DND-41 (cell line): ENCODE results near the gene KCP.

Experiments
- ATAC-seq: fragments of 200-7000 bp; cut with Tn5 transposase; 3 replicates; pipeline ENCODE4 v1.9.1; 2021; ENCODE audit warnings: low read depth; ENCODE audit not compliant: insufficient read depth
- DNase-seq: peaks from one replicate; pipeline ENCODE4 v3.0.0-alpha.2; 2020
- H2AFZ ChIP-seq: 2 replicates; pipeline ENCODE4 v1.6.0; 2012; ENCODE audit warnings: low read depth, low read length
- H3K27ac ChIP-seq: 2 replicates; pipeline ENCODE4 v1.5.1; 2012; ENCODE audit warnings: low read length, inconsistent platforms
- H3K27me3 ChIP-seq: fragments of 200-600 bp; sonication (generic); 2 replicates; pipeline ENCODE4 v1.6.0; 2012; ENCODE audit warnings: low read length, mild to moderate bottlenecking, inconsistent platforms; ENCODE audit not compliant: insufficient read depth, poor library complexity
- H3K36me3 ChIP-seq: 2 replicates; pipeline ENCODE4 v1.5.1; 2012; ENCODE audit warnings: low read length, inconsistent platforms; ENCODE audit not compliant: insufficient read depth
- H3K4me1 ChIP-seq: 2 replicates; pipeline ENCODE4 v1.5.1; 2012; ENCODE audit warnings: mild to moderate bottlenecking, low read length; ENCODE audit not compliant: insufficient read depth
- H3K4me2 ChIP-seq: 2 replicates; pipeline ENCODE4 v1.6.0; 2012; ENCODE audit warnings: mild to moderate bottlenecking, moderate library complexity, low read length, inconsistent platforms; ENCODE audit not compliant: insufficient read depth
- H3K4me3 ChIP-seq, 2 experiments: fragments of 200-600 bp in 1 of 2; shearing (Covaris generic) in 1 of 2; 2 replicates each; pipeline ENCODE4 v1.5.1; 2012 to 2016; ENCODE audit warnings: inconsistent platforms in 2 of 2, low read length in 2 of 2, mild to moderate bottlenecking in 2 of 2, low read depth in 1 of 2, moderate library complexity in 1 of 2
- H3K79me2 ChIP-seq: 2 replicates; pipeline ENCODE4 v1.6.0; 2012; ENCODE audit warnings: low read length, inconsistent platforms; ENCODE audit not compliant: insufficient read depth
- H3K9ac ChIP-seq: 2 replicates; pipeline ENCODE4 v1.6.0; 2012; ENCODE audit warnings: low read depth, mild to moderate bottlenecking, inconsistent platforms, low read length, moderate library complexity
- H3K9me3 ChIP-seq: 2 replicates; pipeline ENCODE4 v1.5.1; 2012; ENCODE audit warnings: low read length, moderate library complexity, mild to moderate bottlenecking, inconsistent platforms; ENCODE audit not compliant: insufficient read depth, severe bottlenecking
- H4K20me1 ChIP-seq: 2 replicates; pipeline ENCODE4 v1.6.0; 2012; ENCODE audit warnings: low read length; ENCODE audit not compliant: insufficient read depth
- CTCF ChIP-seq: IDR thresholded peaks from 2 replicates; pipeline ENCODE4 v1.5.1; 2012; ENCODE audit warnings: borderline replicate concordance, low read length, moderate library complexity, mild to moderate bottlenecking; ENCODE audit not compliant: poor library complexity, severe bottlenecking; ENCODE audit errors: extremely low read depth
- EZH2 ChIP-seq: IDR thresholded peaks from 3 replicates; pipeline ENCODE4 v1.6.1; 2012; ENCODE audit warnings: borderline replicate concordance, low read depth, mild to moderate bottlenecking, moderate library complexity, low read length, inconsistent platforms; ENCODE audit not compliant: severe bottlenecking

The KCP gene

GRCh38 chr7:128827971-128828711 is 82.4 kb downstream of the KCP start:
- H2AFZ ChIP-seq = no peak overlapping the region
- H4K20me1 ChIP-seq = no peaks in the 10 kb centered on the region
- TF ChIP-seq EZH2 (no peak), CTCF (no peak)
- DNase-seq (no peak), ATAC-seq (no peak)
- H3K27me3 ChIP-seq = no peaks in the 10 kb centered on the region
- no peaks in the 10 kb centered on the region for H3K79me2 ChIP-seq
- H3K4me1 ChIP-seq = no peaks in the 10 kb centered on the region
- no peaks in the 10 kb centered on the region for H3K36me3 ChIP-seq
- no peak overlapping the region for H3K4me2 ChIP-seq
- H3K9ac ChIP-seq = no peak overlapping the region
- H3K4me3 ChIP-seq = no peak overlapping the region
- H3K27ac ChIP-seq = no peak overlapping the region
- H3K9me3 ChIP-seq = no peaks in the 10 kb centered on the region

- no peaks in the 10 kb centered on the region for H3K27me3 ChIP-seq
- H3K4me2 ChIP-seq = no peak overlapping the region
- no peaks in the 10 kb centered on the region for H3K36me3 ChIP-seq
- no peak overlapping the region for H3K27ac ChIP-seq
- DNase-seq = no peak
- no peak overlapping the region for H2AFZ ChIP-seq
- TF ChIP-seq EZH2 (no peak), CTCF (no peak)
- no peaks in the 10 kb centered on the region for H3K9me3 ChIP-seq
- no peaks in the 10 kb centered on the region for H4K20me1 ChIP-seq
- no peaks in the 10 kb centered on the region for H3K79me2 ChIP-seq
- H3K9ac ChIP-seq = no peak overlapping the region
- no peak overlapping the region for H3K4me3 ChIP-seq
- ATAC-seq = no peak
- no peaks in the 10 kb centered on the region for H3K4me1 ChIP-seq
Observed at GRCh38 chr7:128827248-128827958, 83.1 kb downstream of the KCP start.

DNA sequence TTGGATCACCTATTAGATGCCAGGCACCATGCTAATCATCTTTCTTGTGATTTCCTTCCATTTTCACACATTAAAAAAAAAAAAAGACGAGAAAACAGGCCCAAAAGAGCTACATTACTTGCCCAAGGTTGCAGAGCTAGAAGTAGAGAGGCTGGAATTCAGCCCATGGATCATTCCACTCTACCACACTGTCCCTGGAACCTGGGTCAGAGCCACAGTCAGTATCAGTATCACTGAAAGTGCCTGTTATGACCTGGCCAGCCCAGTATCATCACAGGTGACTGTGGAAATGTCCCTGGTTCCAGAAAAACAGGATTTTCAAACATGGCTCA is 83.6 kb downstream of the KCP start:
- ATAC-seq (no peak), DNase-seq (no peak)
- no peaks in the 10 kb centered on the region for H3K27me3 ChIP-seq
- H3K9ac ChIP-seq = no peak overlapping the region
- H3K4me2 ChIP-seq = no peak overlapping the region
- H3K4me1 ChIP-seq = no peaks in the 10 kb centered on the region
- no peak overlapping the region for H2AFZ ChIP-seq
- no peak overlapping the region for H3K4me3 ChIP-seq
- no peaks in the 10 kb centered on the region for H3K36me3 ChIP-seq
- H3K27ac ChIP-seq = no peak overlapping the region
- no peaks in the 10 kb centered on the region for H3K79me2 ChIP-seq
- TF ChIP-seq CTCF = no peak
- TF ChIP-seq EZH2 = no peak
- no peaks in the 10 kb centered on the region for H4K20me1 ChIP-seq
- H3K9me3 ChIP-seq = no peaks in the 10 kb centered on the region
